ENCODE results near the gene BDH1. TPM values are rescaled to one million over a fixed set of nuclear protein-coding genes. Genes with fewer than 3 reads are reported as not detected.

The BDH1 gene
- total and polyA plus RNA-seq, 8 donors: 15.5 to 22.0 (median 19.3) TPM

- H3K27me3 ChIP-seq: no peaks in the 10 kb centered on the region
- TF ChIP-seq CTCF (IDR thresholded peaks at IDR 0.05): no peak
- intact Hi-C loops (cut with DNase I): no loop called here
- no peaks in the 10 kb centered on the region for H3K4me1 ChIP-seq
- H3K4me3 ChIP-seq: no peak overlapping the region
- no peak overlapping the region for H3K27ac ChIP-seq
- H3K36me3 ChIP-seq: no peaks in the 10 kb centered on the region
- DNase-seq (no peak), ATAC-seq (no peak)
- no peaks in the 10 kb centered on the region for H3K9me3 ChIP-seq
Observed at GRCh38 chr3:197475514-197475913, 80.3 kb downstream of the BDH1 start.

- H3K36me3 ChIP-seq: no peaks in the 10 kb centered on the region
- intact Hi-C loops (cut with DNase I): no loop called here
- H3K9me3 ChIP-seq: no peaks in the 10 kb centered on the region
- H3K4me3 ChIP-seq: no peak overlapping the region
- no peak for ATAC-seq
- H3K4me1 ChIP-seq: no peaks in the 10 kb centered on the region
- no peak for DNase-seq
- H3K27me3 ChIP-seq: peaks cover 0 to 15% of the 10 kb centered on the region in 2 donors
- TF ChIP-seq CTCF (IDR thresholded peaks at IDR 0.05): no peak
- H3K27ac ChIP-seq: no peak overlapping the region
Observed at GRCh38 chr3:197472151-197472550, 83.6 kb downstream of the BDH1 start.

GRCh38 chr3:197471221-197472010, 84.4 kb downstream of the BDH1 start:
- no peaks in the 10 kb centered on the region for H3K4me1 ChIP-seq
- ATAC-seq: no peak
- H3K27me3 ChIP-seq: peaks cover 0 to 15% of the 10 kb centered on the region in 2 donors
- TF ChIP-seq CTCF (IDR thresholded peaks at IDR 0.05): no peak
- H3K36me3 ChIP-seq: no peaks in the 10 kb centered on the region
- H3K9me3 ChIP-seq: no peaks in the 10 kb centered on the region
- no peak overlapping the region for H3K27ac ChIP-seq
- DNase-seq: no peak
- no peak overlapping the region for H3K4me3 ChIP-seq
- intact Hi-C loops (cut with DNase I): no loop called here

- H3K27me3 ChIP-seq: peaks cover 0 to 18% of the 10 kb centered on the region in 2 donors
- H3K4me3 ChIP-seq: no peak overlapping the region
- ATAC-seq (peak; percentile 21), DNase-seq (peak in 1 of 4 donors; percentile 28)
- intact Hi-C loops (cut with DNase I): no loop called here
- no peaks in the 10 kb centered on the region for H3K36me3 ChIP-seq
- TF ChIP-seq CTCF (IDR thresholded peaks at IDR 0.05): no peak
- H3K9me3 ChIP-seq: no peaks in the 10 kb centered on the region
- H3K4me1 ChIP-seq: no peaks in the 10 kb centered on the region
- H3K27ac ChIP-seq: no peak overlapping the region
Observed at GRCh38 chr3:197468866-197469382, 86.8 kb downstream of the BDH1 start.

GRCh38 chr3:197468167-197468566, 87.6 kb downstream of the BDH1 start:
- ATAC-seq: no peak
- no peak overlapping the region for H3K27ac ChIP-seq
- peaks cover 0 to 18% of the 10 kb centered on the region in 2 donors for H3K27me3 ChIP-seq
- no peak overlapping the region for H3K4me3 ChIP-seq
- intact Hi-C loops (cut with DNase I): no loop called here
- H3K4me1 ChIP-seq: no peaks in the 10 kb centered on the region
- TF ChIP-seq CTCF (IDR thresholded peaks at IDR 0.05): no peak
- DNase-seq: no peak
- no peaks in the 10 kb centered on the region for H3K36me3 ChIP-seq
- H3K9me3 ChIP-seq: no peaks in the 10 kb centered on the region
